HG03045 (cell line): Measurements from ENCODE around the gene SMIM12.

ENCODE experiments used
- ATAC-seq: cut with Tn5 transposase; IDR thresholded peaks from one replicate; pipeline ENCODE4 v1.9.1; 2021; ENCODE audit warnings: mild to moderate bottlenecking, moderate library complexity; ENCODE audit not compliant: unreplicated experiment

SMIM12 gene

GRCh38 chr1:34874296-34874952 lies 14.9 kb upstream of the SMIM12 start:
- no peak for ATAC-seq

- ATAC-seq: no peak
These were observed 12.6 kb upstream of the SMIM12 start for GRCh38 chr1:34872133-34872503.

- ATAC-seq: no peak
These were observed 12.0 kb upstream of the SMIM12 start for GRCh38 chr1:34871443-34872132.

GRCh38 chr1:34870395-34870794 lies 10.8 kb upstream of the SMIM12 start:
- ATAC-seq: no peak

GRCh38 chr1:34869760-34870159 lies 10.2 kb upstream of the SMIM12 start:
- no peak for ATAC-seq

- ATAC-seq: no peak
These were observed 8.9 kb upstream of the SMIM12 start for GRCh38 chr1:34868230-34869049.

- no peak for ATAC-seq
These were observed 7.9 kb upstream of the SMIM12 start for GRCh38 chr1:34867415-34867814.

- no peak for ATAC-seq
These were observed 7.2 kb upstream of the SMIM12 start for GRCh38 chr1:34866762-34867109.

GRCh38 chr1:34865981-34866761 lies 6.6 kb upstream of the SMIM12 start:
- ATAC-seq: peak; percentile 63

GRCh38 chr1:34865573-34865972 lies 6.0 kb upstream of the SMIM12 start:
- no peak for ATAC-seq

- no peak for ATAC-seq
These were observed 5.2 kb upstream of the SMIM12 start for GRCh38 chr1:34864759-34865158.

GRCh38 chr1:34863501-34863900 lies 4.0 kb upstream of the SMIM12 start:
- no peak for ATAC-seq

GRCh38 chr1:34858901-34859445 lies 576 bp downstream of the SMIM12 start:
- ATAC-seq: peak; percentile 5

GRCh38 chr1:34856697-34857096 lies 2.9 kb downstream of the SMIM12 start:
- no peak for ATAC-seq

GRCh38 chr1:34852677-34853217 lies 6.8 kb downstream of the SMIM12 start:
- peak; percentile 94 for ATAC-seq

- no peak for ATAC-seq
These were observed 8.0 kb downstream of the SMIM12 start for GRCh38 chr1:34851431-34852105.

- ATAC-seq: no peak
These were observed 9.2 kb downstream of the SMIM12 start for GRCh38 chr1:34850382-34850781.

GRCh38 chr1:34847094-34847493 lies 12.5 kb downstream of the SMIM12 start:
- ATAC-seq: no peak

- ATAC-seq: no peak
These were observed 13.3 kb downstream of the SMIM12 start for GRCh38 chr1:34846265-34846664.
